OCI-LY3 (cell line): ENCODE measurements around the gene SOX1.

Experiments used
- H2AFZ ChIP-seq: fragments of 200-600, 300-600 bp; shearing (Covaris generic); 2 replicates; pipeline ENCODE4 v1.6.0; 2014; ENCODE audit warnings: antibody characterized with exemption, low read depth, low read length
- H3K27ac ChIP-seq: fragments of 200-600, 300-600 bp; sonication (generic); 2 replicates; pipeline ENCODE4 v1.5.1; 2014; ENCODE audit warnings: mild to moderate bottlenecking, low read length, moderate library complexity, mixed read lengths
- H3K27me3 ChIP-seq: fragments of 200-600, 300-600 bp; sonication (generic); 2 replicates; pipeline ENCODE4 v1.6.1; 2014; ENCODE audit warnings: low read depth, low read length, mixed read lengths
- H3K36me3 ChIP-seq: fragments of 200-600, 300-600 bp; sonication (generic); replicated peaks from 2 replicates; pipeline ENCODE3; 2014; ENCODE audit warnings: low read depth, low read length, mixed read lengths
- H3K4me1 ChIP-seq: fragments of 300-600, 200-600 bp; sonication (generic); 2 replicates; pipeline ENCODE4 v1.6.1; 2014; ENCODE audit warnings: low read length, mixed read lengths
- H3K4me2 ChIP-seq: fragments of 200-600, 300-600 bp; sonication (generic); 2 replicates; pipeline ENCODE4 v1.6.1; 2014; ENCODE audit warnings: low read length, mixed read lengths
- H3K4me3 ChIP-seq: fragments of 300-600, 200-600 bp; sonication (generic); 2 replicates; pipeline ENCODE4 v1.5.1; 2014; ENCODE audit warnings: antibody characterized with exemption, mild to moderate bottlenecking, low read length, moderate library complexity
- H3K79me2 ChIP-seq: fragments of 300-600, 200-600 bp; shearing (Covaris generic); 2 replicates; pipeline ENCODE4 v1.6.1; 2014; ENCODE audit warnings: mild to moderate bottlenecking, low read length, mixed read lengths
- H3K9ac ChIP-seq: fragments of 300-600, 200-600 bp; shearing (Covaris generic); 2 replicates; pipeline ENCODE4 v1.6.0; 2014; ENCODE audit warnings: mild to moderate bottlenecking, low read length, moderate library complexity
- H3K9me3 ChIP-seq: fragments of 200-600, 300-600 bp; shearing (Covaris generic); 2 replicates; pipeline ENCODE4 v1.6.1; 2014; ENCODE audit warnings: low read length, mixed read lengths; ENCODE audit not compliant: insufficient read depth
- H4K20me1 ChIP-seq: fragments of 200-600, 300-600 bp; sonication (generic); 2 replicates; pipeline ENCODE4 v1.6.1; 2016; ENCODE audit warnings: low read length, mixed read lengths; ENCODE audit not compliant: insufficient read depth
- CTCF ChIP-seq: fragments of 200-600, 300-600 bp; sonication (generic); IDR thresholded peaks from 2 replicates; pipeline ENCODE4 v1.5.1; 2014; ENCODE audit warnings: antibody characterized with exemption, low read length, low read depth
- EZH2phosphoT487 ChIP-seq: fragments of 200-600 bp; shearing (Covaris generic); IDR thresholded peaks from 2 replicates; pipeline ENCODE4 v1.6.1; 2018; ENCODE audit warnings: antibody characterized with exemption, mixed run types, low read depth

The SOX1 gene

DNA sequence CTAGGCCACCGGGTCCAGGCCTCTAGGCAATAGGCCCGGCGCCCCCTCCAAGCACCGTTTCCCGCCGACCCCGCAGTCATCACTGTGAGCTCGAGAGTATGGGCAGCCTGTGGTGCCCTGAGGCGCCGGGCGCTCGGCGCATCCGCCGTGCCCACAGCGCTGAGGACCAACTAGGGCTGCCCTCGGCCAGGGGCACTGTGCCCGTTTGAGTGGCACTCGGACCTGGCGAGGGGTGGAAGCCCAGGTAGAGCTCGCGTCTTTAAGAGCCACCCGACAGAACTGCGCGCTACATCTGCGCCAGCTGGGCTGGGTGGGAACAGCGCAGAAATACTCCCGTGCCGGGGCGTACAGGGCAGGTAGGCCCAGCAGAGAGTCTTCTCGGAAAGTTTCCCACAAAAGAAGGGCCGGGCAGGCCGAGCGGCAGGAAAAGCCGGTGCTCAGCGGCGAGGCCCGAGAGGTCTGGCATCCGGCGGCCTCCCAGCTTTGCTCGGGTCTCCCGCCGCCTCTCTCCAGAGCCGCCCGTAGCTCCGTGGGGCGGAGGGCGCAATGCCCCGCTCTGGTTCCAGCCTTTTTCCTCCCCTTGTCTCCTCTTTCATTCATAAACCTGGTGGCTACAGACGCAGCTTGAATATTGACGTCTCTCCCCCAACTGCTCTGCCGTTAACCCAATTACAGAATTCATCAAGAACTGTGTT is 5.4 kb upstream of the SOX1 start:
- no peaks in the 10 kb centered on the region for H4K20me1 ChIP-seq
- H3K4me1 ChIP-seq: no peaks in the 10 kb centered on the region
- no peak overlapping the region for H3K4me3 ChIP-seq
- no peak overlapping the region for H2AFZ ChIP-seq
- H3K79me2 ChIP-seq: no peaks in the 10 kb centered on the region
- peaks cover 6% of the 10 kb centered on the region; the same call in 1 of the 2 replicates for H3K9me3 ChIP-seq
- no peak overlapping the region for H3K4me2 ChIP-seq
- no peak overlapping the region for H3K27ac ChIP-seq
- no peak overlapping the region for H3K9ac ChIP-seq
- H3K36me3 ChIP-seq: no peaks in the 10 kb centered on the region
- no peak for TF ChIP-seq EZH2phosphoT487
- TF ChIP-seq CTCF: no peak
- H3K27me3 ChIP-seq: no peaks in the 10 kb centered on the region

DNA sequence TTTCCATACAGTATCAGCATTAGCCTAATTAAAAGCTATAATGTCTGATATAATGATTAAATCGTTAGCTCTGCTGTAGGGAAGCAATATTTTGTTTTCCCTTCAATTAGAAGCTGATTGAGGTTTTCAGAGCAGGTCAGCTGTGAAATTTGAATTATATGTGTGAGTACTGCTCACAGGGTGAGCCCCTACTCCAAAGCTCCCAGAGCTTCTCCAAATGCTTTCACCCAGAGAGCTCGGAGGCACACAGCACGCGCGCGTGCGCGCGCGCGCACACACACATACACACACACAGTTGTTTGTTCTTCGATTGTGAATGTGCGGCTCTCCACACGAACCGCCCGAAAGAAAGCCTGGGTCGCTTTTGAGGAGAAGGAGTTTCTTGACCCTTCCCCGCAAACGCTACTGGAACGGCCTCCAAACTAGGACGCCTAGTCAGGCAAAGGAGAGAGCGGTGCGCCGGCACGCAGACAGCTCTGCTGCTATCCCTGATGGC is 4.8 kb upstream of the SOX1 start:
- Histone ChIP-seq H3K4me2 (no peak overlapping the region), H3K9me3 (peaks cover 6% of the 10 kb centered on the region; the same call in 1 of the 2 replicates), H2AFZ (no peak overlapping the region), H4K20me1 (no peaks in the 10 kb centered on the region), H3K4me3 (no peak overlapping the region), H3K9ac (no peak overlapping the region), H3K79me2 (no peaks in the 10 kb centered on the region), H3K4me1 (no peaks in the 10 kb centered on the region), H3K27me3 (no peaks in the 10 kb centered on the region), H3K36me3 (no peaks in the 10 kb centered on the region), H3K27ac (no peak overlapping the region)
- TF ChIP-seq CTCF (no peak), EZH2phosphoT487 (no peak)

DNA sequence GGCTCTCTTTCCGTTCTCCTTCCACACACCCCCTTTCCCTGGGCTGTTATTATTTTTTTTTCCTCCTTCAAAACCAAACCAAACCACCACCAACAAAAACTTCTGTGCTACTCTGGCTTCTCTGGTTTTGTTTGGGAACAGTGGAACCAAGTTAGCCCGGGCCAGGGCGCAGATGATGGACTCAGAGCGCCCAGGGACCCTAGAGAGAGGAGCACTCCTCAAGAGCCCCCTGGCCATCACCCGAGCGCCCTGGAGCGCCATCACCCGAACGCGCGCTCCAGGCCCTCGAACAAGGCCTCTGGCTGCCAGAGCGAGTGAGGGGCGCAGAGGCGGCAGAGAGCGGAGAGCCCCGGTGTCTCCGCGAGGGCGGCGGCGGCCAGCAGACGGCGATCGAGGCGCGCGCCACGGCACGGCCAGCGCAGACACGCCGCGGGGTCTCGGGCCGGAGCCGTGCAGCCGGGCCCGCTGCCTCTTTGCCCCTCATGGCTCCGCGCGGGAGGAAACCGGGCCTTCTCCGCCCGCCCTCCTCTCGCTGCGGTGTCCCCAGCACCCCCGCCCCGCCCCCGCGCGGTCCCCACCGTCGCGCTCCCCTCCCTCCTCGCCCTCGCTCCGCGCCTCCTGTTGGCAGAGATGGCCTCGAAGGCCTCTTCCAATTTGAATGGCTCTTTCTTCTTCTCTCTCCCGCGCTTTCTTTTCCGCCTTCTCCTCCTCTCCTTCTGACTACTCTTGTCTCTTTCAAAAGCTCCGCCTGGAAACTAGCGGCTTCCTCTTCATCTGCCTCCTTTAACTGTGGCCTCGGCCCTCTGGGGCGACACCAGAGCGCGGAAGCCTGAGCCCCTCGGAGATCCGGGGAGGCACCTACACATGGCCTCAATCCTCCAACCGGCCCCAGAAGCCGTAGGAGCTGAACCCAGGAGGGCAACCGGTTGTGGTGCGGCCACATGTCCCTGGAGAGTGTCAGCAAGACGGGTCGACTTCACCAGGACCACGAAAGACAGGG is 4.1 kb upstream of the SOX1 start:
- Histone ChIP-seq H4K20me1 (no peaks in the 10 kb centered on the region), H3K9ac (no peak overlapping the region), H3K4me3 (no peak overlapping the region), H2AFZ (no peak overlapping the region), H3K27ac (no peak overlapping the region), H3K27me3 (no peaks in the 10 kb centered on the region), H3K9me3 (peaks cover 6% of the 10 kb centered on the region; the same call in 1 of the 2 replicates), H3K4me1 (no peaks in the 10 kb centered on the region), H3K4me2 (no peak overlapping the region), H3K79me2 (no peaks in the 10 kb centered on the region), H3K36me3 (no peaks in the 10 kb centered on the region)
- TF ChIP-seq EZH2phosphoT487: no peak
- TF ChIP-seq CTCF: no peak

DNA sequence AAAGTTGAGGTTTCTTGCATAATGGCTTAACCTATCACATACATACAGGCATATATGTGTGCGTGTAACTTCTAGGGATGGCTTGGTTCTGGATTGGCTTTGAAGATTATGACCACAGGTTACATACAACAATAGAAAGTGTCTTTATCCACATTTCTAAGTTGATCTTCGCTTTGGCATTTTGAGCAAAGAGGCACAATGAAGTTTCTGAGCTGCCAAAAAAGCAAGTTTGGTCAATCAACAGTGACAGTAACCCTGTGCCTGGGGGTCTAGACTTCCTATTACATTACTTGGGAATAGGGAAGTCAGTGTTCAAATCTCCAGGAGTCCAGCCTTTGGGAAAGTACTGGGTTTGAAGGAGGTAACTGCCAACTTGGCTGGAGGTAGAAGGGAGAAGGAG is 3.1 kb upstream of the SOX1 start:
- Histone ChIP-seq H3K36me3 (no peaks in the 10 kb centered on the region), H3K27ac (no peak overlapping the region), H3K27me3 (no peaks in the 10 kb centered on the region), H3K79me2 (no peaks in the 10 kb centered on the region), H3K9me3 (peaks cover 6% of the 10 kb centered on the region; the same call in 1 of the 2 replicates), H3K4me1 (no peaks in the 10 kb centered on the region), H2AFZ (no peak overlapping the region), H4K20me1 (no peaks in the 10 kb centered on the region), H3K9ac (no peak overlapping the region), H3K4me3 (no peak overlapping the region), H3K4me2 (no peak overlapping the region)
- TF ChIP-seq EZH2phosphoT487 (no peak), CTCF (no peak)
